HL-60 (cell line): ENCODE results near the gene MOB2.

ENCODE experiments used
- CTCF ChIP-seq: IDR thresholded peaks from one replicate; pipeline ENCODE4 v1.5.1; 2011; ENCODE audit warnings: low read length, control low read depth, inconsistent platforms; ENCODE audit not compliant: insufficient read depth
- REST ChIP-seq: IDR thresholded peaks from 2 replicates; pipeline ENCODE4 v1.6.1; 2012; ENCODE audit warnings: low read depth; ENCODE audit not compliant: insufficient replicate concordance

- TF ChIP-seq CTCF (peak; percentile 60), REST (no peak)
These were observed 28.8 kb upstream of the MOB2 start for GRCh38 chr11:1515082-1516060.
